Stromal cell of bone marrow (primary cell): Measurements from ENCODE around the gene SNF8.
"Not testable (repeated sequence)": the region's sequence is repeated elsewhere in the genome, so short reads cannot be mapped to it uniquely, and the experiment has no call there.

Experiments used
- DNase-seq: peaks from one replicate; pipeline ENCODE4 v3.0.0-alpha.2; 2012; ENCODE audit warnings: low read depth

SNF8 gene

GRCh38 chr17:48944515-48945260 is at the start of gene SNF8:
Gene SNF8 (minus strand): TSS chr17:48944842. CDS start chr17:48944734, 108 bp downstream.
- DNase-seq = peak; percentile 79

DNA sequence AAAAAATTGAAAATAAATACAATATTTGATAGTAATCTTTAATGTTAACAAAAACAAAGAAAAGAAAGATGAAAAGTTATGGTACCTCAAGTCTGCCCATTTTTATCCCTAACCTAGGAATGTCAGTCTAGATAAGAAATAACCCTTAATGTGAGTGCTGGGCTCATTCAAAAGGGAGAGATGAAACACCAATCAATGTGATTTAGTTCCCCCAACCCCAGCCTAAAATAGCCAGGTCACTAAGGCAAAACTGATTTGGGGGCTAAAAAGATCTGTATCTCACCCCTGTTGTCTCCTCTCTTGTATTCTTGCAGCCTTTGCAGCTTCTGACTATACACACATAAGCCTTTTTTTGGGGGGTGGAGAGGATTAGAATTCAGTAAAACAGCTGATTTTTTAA is 49.3 kb upstream of the SNF8 start:
- no peak for DNase-seq

DNA sequence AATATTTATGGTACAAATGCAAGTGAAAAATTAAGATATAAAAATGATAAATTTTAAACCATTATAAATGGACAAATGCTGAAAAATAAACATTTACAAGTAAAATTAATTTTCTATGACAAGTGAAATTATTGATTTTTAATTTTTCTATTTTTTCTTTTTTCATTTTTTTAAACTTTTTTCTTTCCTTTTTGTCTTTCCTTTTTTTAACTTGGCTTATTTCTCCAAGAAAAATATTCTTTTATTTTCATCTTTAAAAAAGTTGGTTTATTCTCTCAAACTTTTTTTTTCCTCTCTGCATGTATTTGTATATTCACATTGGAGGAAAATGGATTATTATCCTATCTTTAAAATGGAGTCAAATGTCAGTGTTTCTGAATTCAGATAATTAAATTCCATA is 48.7 kb upstream of the SNF8 start:
- DNase-seq = no peak

GRCh38 chr17:48992444-48992843 is 47.8 kb upstream of the SNF8 start:
- no peak for DNase-seq

GRCh38 chr17:48990882-48991357 is 46.3 kb upstream of the SNF8 start:
- no peak for DNase-seq

GRCh38 chr17:48989100-48989499 is 44.5 kb upstream of the SNF8 start:
- DNase-seq = no peak

DNA sequence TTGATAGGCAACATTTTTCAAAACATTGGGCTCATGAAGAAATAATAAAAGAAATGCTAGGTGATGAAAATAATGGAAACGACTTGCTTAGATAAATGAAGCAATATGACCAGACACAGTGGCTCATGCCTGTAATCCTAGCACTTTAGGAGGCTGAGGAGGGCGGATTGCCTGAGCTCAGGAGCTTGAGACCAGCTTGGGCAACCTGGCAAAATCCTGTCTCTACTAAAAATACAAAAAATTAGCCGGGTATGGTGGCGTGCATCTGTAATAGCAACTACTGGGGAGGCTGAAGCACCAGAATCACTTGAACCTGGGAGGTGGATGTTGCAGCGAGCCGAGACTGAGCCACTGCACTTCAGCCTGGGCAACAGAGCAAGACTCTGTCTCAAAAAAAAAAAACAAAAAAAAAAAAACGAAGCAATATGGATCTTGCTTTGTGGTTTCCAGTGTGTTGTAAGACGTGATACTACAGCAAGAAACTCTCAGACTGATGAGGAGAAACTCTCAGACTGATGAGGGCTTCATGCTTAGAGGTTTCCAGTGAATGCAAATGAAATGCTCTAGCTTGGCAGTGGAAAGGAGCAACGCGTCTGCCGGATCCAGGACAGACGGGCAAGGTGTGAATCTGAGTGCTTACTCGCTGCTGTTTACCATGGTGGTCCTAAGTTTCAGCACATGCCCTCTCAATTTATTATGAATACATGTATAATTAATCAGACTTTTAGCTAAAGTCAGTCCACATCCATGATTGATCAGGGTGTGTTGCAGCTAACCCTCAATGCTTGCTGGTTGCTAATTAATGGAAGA is 41.0 kb upstream of the SNF8 start:
- DNase-seq = no peak

DNA sequence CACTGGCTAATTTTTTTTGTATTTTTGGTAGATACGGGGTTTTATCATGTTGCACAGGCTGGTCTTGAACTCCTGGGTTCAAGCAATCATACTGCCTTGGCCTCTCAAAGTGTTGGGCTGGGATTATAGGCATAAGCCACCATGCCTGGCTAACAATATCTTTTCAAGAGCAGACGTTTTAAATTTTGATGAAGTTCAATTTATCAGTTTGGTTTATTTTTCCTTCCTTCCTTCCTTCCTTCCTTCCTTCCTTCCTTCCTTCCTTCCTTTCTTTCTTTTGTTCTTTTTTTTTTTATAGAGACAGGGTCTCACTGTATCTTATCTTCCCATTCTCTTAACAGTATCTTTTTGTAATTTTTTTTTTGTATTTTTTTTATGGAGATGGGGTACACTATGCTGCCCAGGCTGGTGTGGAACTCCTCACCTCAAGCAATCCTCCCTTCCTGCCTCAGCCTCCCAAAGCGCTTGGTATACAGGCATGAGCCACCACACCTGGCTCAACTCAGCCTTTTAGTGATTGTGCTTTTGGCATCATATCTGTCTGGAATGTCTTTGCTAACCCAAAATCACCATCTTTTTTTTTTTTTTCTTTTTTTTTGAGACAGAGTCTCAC is 37.4 kb upstream of the SNF8 start:
- no peak for DNase-seq

- no peak for DNase-seq
These were observed 29.2 kb upstream of the SNF8 start for GRCh38 chr17:48973806-48974205.

GRCh38 chr17:48972749-48973097 is 28.1 kb upstream of the SNF8 start:
- DNase-seq = no peak

GRCh38 chr17:48970865-48971687 is 26.4 kb upstream of the SNF8 start:
- no peak for DNase-seq

GRCh38 chr17:48970224-48970623 is 25.6 kb upstream of the SNF8 start:
- no peak for DNase-seq

GRCh38 chr17:48961516-48962233 is 17.0 kb upstream of the SNF8 start:
- peak; percentile 62 for DNase-seq

- no peak for DNase-seq
These were observed 16.3 kb upstream of the SNF8 start for GRCh38 chr17:48960834-48961515.

GRCh38 chr17:48954300-48954755 is 9.7 kb upstream of the SNF8 start:
- no peak for DNase-seq

GRCh38 chr17:48952904-48953303 is 8.3 kb upstream of the SNF8 start:
- no peak for DNase-seq

DNA sequence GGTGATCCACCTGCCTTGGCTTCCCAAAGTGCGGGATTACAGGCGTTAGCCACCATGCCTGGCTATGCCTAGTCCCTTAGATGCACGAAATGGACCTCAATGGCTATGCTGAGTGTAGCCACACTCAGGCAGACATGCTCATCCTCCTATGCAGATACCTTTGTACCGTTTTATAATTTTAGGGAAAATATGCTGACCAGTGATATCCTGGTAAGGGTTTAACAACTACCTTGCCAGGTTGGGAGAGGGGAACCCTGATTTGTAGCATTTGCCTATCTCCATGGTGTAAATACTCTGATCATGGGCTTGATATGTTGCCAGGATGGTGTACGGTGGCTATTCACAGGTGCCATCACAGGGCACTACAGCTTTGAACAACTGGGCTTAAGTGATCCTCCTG is 6.9 kb upstream of the SNF8 start:
- no peak for DNase-seq

DNA sequence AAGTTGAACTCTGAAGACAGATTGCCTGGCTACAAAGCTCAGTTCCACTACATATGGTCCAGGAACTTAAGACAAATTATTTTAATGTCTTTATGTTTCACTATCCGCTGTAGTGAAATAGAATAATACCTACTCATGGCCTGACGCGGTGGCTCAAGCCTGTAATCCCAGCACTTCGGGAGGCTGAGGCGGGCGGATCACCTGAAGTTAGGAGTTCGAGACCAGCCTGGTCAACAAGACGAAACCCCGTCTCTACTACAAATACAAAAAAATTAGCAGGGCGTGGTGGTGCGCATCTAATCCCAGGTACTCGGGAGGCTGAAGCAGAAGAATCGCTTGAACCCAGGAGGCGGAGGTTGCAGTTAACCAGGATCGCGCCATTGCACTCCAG is 614 bp upstream of the SNF8 start:
- DNase-seq = not testable (repeated sequence)

DNA sequence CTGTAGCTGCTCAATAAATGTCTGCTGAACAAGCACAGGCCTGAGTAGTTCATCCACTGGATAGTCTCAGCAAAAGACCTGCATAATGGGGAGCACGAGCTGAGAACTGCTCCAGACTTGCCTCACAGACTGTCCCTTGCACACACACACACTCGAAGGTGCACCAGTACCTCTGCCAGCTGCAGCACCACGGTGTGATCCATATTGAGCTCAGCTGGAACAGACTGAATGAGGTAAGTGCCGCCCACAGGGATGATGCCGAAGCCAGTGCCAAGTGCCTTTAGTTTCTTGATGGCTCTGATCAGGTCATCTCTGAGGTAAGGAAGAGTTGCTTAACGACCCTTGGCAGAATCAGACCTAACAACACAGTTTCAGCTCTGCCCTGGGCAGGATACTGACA is 11.6 kb downstream of the SNF8 start:
- no peak for DNase-seq

DNA sequence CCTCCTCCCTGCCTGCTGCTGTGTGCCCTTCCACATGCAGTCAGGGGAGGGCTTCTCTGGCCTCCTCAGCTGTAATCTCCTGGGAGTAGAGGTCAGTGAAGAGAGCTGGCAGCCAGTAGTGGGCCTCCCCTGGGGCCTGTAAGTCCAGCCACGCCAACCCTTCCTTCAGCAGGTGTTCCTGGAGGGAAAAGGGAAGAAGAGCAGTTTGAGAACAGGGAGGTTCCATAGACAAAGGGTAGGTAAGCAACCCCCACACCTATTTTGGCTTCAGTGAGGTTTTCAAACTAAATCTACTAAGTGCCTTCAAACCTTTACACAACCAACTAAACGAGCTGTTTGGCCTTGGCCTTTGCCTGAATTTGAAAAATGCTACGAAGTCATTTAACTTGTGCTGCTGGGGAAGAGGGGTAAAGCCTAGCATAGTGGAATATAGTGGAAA is 14.2 kb downstream of the SNF8 start:
- no peak for DNase-seq

- DNase-seq = no peak
These were observed 14.9 kb downstream of the SNF8 start for GRCh38 chr17:48929812-48930165.
